NCI-H146 (cell line): ENCODE data around the gene RFC2.
A peak's percentile ranks its signal among the peaks of the same experiment; 100 is the strongest.
"Not testable (repeated sequence)": the region's sequence is repeated elsewhere in the genome, so short reads cannot be mapped to it uniquely, and the experiment has no call there.

ENCODE experiments used
- DNase-seq: peaks from one replicate; lab custom pipeline; 2025; lab: John Stamatoyannopoulos, UW

The RFC2 gene

GRCh38 chr7:74282748-74283459 lies 28.7 kb upstream of the RFC2 start:
- peak; percentile 75 for DNase-seq

- no peak for DNase-seq
Observed at GRCh38 chr7:74280985-74281384, 26.8 kb upstream of the RFC2 start.

GRCh38 chr7:74277636-74278035 lies 23.4 kb upstream of the RFC2 start:
- DNase-seq, result no peak

DNA sequence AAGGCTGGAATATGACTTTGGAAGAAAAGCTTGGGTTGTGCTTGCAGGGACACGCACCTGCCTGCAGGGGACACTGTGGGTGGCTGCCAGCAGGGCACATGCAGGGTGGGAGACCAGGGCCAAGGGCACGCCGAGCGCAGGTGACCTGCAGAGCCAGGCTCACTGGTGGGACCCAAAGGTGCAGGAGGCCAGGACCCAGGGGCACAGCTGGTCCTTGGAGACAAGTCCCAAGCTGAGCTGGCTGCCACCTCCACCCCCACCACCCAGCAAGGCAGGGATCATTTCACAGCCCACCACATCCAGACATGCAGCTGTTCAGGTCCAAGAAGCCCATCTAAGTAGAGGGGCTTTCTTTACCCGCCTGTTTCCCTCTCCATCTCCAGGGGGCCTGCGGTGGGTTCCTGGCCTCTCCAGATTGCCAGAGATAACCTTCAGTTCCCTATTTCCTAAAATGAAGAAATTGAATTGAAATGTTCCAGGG lies 21.2 kb upstream of the RFC2 start:
- peak; percentile 19 for DNase-seq

DNA sequence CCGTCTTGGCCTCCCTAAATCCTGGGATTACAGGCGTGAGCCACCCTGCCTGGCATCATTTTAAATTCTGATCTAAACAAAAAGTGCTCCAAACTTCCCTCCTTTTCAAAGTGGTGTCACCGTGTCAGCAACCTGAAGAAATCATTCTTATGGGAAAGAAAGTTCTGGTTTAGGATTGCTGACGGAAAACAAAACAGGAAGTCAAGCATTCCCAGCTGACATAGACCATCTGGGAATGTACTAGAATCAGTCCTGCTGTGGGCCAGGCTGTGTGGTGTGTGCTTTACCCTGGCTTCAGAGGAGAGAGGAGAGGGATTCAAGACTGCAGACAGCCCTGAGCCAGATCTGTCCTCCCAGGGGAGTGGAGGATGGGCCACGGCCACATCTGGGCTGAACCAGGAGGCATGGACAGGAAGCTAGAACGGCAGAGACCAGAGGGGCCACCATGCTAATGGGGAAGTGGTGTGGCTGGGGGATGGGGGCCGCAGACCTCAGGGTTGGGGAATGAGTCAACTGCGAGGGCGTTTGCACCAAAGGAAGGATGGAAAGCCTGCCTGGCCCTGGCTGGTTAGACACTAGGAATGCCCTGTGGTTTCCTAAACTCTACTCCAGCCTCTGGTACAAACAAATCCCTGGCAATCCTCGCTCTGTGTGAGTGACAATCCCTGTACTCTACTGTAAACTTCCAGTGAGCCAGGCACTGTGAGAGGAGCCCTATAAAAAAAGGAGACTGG lies 18.3 kb upstream of the RFC2 start:
- DNase-seq, result no peak

DNA sequence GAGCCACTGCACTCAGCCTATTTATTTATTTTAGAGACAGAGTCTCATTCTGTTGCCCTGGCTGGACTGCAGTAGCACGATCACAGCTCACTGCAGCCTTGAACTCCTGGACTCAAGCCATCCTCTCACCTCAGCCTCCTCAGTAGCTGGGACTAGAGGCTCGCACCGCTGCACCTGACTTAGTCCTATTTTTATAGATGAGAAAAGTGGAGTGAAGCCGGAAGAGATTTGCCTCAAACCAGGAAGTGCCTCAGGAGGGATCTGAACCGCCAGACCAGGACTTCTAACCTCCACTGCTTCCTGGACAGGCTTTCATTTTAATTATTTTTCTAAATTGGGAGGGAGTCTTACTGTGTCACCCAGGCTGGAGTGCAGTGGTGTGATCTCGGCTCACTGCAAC lies 17.5 kb upstream of the RFC2 start:
- DNase-seq, result no peak

DNA sequence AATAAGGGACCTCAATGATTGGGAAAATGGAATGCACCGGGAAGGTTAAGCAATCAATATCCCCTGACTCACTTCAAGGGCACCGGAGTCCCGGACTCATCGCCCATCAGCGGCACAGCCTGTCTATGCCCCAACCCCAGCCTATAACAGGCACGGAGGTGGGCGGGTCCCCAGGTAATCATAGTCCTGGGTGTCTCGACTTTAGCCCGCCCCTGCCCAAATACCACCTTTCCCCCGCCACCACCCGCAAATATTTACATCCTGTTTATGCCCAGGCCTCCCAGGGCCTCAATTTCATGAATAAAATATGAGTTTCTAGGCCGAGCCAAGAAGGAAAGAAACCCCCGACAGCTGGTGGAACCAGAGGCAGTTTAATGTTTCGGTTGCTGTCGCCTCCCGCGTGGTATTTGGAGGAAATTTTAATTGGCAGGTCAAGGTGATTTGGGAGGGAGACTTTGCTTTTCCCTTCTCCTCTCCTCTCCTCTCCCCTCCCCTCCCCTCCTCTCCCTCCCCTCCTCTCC lies 15.6 kb upstream of the RFC2 start:
- peak; percentile 64 for DNase-seq

GRCh38 chr7:74267756-74268565 lies 13.8 kb upstream of the RFC2 start:
- DNase-seq, result no peak

GRCh38 chr7:74266191-74266963 lies 12.2 kb upstream of the RFC2 start:
- no peak for DNase-seq

DNA sequence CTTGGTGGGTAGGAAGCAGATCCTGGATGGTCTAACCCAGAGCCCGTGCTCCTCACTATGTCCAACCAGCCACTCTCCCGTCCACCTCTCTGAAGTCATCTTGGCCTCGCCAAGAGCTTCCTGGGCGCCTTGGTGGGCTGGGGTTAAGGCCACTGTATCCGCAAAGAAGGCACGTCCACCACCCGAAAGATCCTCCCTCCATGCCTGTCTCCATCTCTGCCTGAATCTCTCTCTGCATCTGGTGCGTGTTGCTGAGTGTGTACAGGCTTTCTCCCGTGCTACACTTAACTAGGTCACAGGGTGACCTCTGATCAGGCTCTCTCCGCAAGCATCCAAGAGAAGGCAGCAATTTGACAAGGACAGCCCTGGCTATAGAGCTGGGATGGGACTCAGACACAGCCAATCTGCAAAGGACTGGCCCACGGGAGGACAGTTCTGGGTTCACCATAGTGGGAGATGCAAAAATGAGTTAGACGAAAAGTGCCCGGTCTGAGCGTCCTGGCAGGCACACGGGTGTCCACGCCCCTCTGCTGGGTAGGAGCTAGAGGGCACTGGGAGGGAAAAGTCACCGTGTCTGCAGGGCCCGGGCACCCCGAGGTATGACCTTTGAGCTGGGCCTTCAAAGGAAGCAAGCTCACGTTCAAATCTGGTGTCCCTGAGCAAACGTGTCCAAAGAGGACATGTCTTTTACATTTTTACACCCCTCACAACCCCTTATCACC lies 9.4 kb upstream of the RFC2 start:
- DNase-seq, result no peak

GRCh38 chr7:74262639-74263398 lies 8.6 kb upstream of the RFC2 start:
- DNase-seq, result peak; percentile 30

- DNase-seq, result peak; percentile 8
Observed at GRCh38 chr7:74258639-74259038, 4.4 kb upstream of the RFC2 start.

DNA sequence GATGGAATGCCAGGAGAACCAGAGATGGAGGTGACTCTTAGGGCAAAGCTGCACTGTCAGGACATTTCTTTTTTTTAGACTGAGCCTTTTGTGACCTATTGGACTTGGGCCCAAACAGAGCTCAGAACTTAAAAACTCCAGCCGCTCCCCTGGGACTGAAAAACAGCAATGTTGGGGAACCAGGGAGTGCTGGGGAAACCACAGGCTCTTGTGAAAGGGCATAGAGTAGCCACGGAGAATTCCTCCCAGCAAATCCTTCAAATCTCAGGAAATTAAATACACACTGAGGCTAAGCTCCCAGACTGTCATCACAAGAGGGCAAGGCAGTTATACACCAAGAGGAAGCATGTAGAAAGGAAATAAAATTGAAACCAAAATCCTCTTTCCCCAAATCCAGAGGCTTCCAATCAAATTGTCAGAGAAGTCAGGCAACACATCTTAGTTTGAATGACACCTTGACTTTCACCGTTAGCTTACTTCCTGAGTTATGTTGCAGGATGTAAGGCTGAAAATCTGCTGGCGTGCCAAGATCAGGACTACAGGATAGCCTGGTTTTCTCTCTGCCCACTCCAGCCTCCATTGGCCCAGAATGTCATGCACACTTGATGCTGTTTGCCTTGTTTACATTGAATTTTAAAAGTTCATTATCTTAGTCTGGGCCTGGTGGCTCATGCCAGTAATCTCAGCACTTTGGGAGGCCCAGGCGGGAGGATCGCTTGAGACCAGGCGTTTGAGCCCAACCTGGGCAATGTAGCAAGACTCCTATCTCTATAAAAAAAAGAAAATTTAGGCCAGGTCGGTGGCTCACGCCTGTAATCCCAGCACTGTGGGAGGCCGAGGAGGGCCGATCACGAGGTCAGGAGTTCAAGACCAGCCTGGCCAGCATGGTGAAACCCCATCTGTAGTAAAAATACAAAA lies 2.6 kb upstream of the RFC2 start:
- no peak for DNase-seq

DNA sequence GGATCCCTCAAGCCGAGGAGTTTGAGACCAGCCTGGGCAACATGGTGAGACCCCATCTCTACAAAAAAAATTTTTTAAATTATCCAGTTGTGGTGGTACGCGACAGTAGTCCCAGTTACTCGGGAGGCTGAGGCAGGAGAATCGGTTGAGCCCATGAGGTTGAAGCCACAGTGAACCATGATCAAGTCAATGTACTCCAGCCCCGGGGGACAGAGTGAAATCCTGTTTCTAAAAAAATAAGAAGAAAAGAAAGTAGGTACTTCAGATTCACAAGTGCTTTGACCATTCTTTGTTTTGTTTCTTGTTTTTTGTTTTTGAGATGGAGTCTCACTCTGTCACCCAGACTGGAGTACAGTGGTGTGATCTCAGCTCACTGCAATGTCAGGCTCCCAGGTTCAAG lies 1.3 kb upstream of the RFC2 start:
- DNase-seq, result not testable (repeated sequence)

DNA sequence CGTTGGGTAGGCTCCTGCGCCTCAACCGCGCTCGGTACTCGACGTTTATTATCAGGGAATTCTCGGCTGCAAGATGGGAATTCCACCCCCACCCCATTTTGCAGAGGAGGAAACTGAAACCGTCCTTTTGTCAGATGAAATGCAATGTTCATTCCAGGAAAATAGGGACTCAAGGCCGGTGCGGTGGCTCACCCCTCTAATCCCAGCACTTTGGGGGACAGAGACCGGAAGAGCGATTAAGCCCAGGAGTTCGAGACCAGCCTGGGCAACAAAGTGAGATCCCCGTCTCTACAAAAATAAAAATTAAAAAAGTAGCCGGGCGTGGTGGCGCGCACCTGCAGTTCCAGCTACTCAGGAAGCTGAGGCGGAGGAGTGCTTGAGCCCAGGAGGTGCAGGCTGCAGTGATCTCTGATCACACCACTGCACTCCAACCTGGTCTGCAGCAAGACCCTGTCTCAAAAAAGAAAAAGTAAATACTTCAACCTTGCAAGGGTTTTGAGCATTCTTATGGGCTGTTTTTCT lies 720 bp upstream of the RFC2 start:
- peak; percentile 35 for DNase-seq

- peak; percentile 65 for DNase-seq
Observed at GRCh38 chr7:74253835-74254128, 417 bp downstream of the RFC2 start.

GRCh38 chr7:74253331-74253730 lies 868 bp downstream of the RFC2 start:
- DNase-seq, result no peak

GRCh38 chr7:74252893-74253292 lies 1.3 kb downstream of the RFC2 start:
- peak; percentile 33 for DNase-seq

GRCh38 chr7:74249058-74249457 lies 5.1 kb downstream of the RFC2 start:
- DNase-seq, result not testable (repeated sequence)
